BE2C (cell line): ENCODE results near the gene MEF2D.

Experiments used
- DNase-seq: peaks from one replicate; pipeline ENCODE4 v3.0.0-alpha.2; 2020
- H3K27me3 ChIP-seq: fragments of 250-450 bp; sonication (Bioruptor Pico); 2 replicates; pipeline ENCODE4 v1.5.1; 2020; ENCODE audit warnings: mild to moderate bottlenecking
- H3K36me3 ChIP-seq: fragments of 250-450 bp; sonication (Bioruptor Pico); 2 replicates; pipeline ENCODE4 v1.5.1; 2020; ENCODE audit warnings: mild to moderate bottlenecking
- H3K4me1 ChIP-seq: fragments of 250-450 bp; sonication (Bioruptor Pico); 2 replicates; pipeline ENCODE4 v1.5.1; 2020
- H3K4me3 ChIP-seq: 2 replicates; pipeline ENCODE4 v1.5.1; 2011; ENCODE audit warnings: low read depth, low read length
- H3K9me3 ChIP-seq: fragments of 250-450 bp; sonication (Bioruptor Pico); 2 replicates; pipeline ENCODE4 v1.5.1; 2020
- CTCF ChIP-seq: IDR thresholded peaks from 2 replicates; pipeline ENCODE4 v1.5.1; 2012; ENCODE audit warnings: mild to moderate bottlenecking, low read depth, low read length

MEF2D gene

GRCh38 chr1:156489166-156489934 is 11.2 kb downstream of the MEF2D start:
- Histone ChIP-seq H3K27me3 (no peaks in the 10 kb centered on the region), H3K9me3 (no peaks in the 10 kb centered on the region), H3K36me3 (no peaks in the 10 kb centered on the region), H3K4me1 (peaks cover 27% of the 10 kb centered on the region), H3K4me3 (no peak overlapping the region)
- peak; percentile 78 for DNase-seq
- peak; percentile 40; the same call in 1 of the 2 replicates for TF ChIP-seq CTCF

GRCh38 chr1:156488566-156489165 is 11.9 kb downstream of the MEF2D start:
- Histone ChIP-seq H3K9me3 (no peaks in the 10 kb centered on the region), H3K36me3 (no peaks in the 10 kb centered on the region), H3K4me3 (no peak overlapping the region), H3K27me3 (no peaks in the 10 kb centered on the region), H3K4me1 (peaks cover 27% of the 10 kb centered on the region)
- no peak for DNase-seq
- TF ChIP-seq CTCF = no peak

GRCh38 chr1:156487862-156488261 is 12.7 kb downstream of the MEF2D start:
- H3K9me3 ChIP-seq = no peaks in the 10 kb centered on the region
- no peaks in the 10 kb centered on the region for H3K36me3 ChIP-seq
- H3K27me3 ChIP-seq = no peaks in the 10 kb centered on the region
- no peak overlapping the region for H3K4me3 ChIP-seq
- no peak for TF ChIP-seq CTCF
- H3K4me1 ChIP-seq = peaks cover 27% of the 10 kb centered on the region
- no peak for DNase-seq

DNA sequence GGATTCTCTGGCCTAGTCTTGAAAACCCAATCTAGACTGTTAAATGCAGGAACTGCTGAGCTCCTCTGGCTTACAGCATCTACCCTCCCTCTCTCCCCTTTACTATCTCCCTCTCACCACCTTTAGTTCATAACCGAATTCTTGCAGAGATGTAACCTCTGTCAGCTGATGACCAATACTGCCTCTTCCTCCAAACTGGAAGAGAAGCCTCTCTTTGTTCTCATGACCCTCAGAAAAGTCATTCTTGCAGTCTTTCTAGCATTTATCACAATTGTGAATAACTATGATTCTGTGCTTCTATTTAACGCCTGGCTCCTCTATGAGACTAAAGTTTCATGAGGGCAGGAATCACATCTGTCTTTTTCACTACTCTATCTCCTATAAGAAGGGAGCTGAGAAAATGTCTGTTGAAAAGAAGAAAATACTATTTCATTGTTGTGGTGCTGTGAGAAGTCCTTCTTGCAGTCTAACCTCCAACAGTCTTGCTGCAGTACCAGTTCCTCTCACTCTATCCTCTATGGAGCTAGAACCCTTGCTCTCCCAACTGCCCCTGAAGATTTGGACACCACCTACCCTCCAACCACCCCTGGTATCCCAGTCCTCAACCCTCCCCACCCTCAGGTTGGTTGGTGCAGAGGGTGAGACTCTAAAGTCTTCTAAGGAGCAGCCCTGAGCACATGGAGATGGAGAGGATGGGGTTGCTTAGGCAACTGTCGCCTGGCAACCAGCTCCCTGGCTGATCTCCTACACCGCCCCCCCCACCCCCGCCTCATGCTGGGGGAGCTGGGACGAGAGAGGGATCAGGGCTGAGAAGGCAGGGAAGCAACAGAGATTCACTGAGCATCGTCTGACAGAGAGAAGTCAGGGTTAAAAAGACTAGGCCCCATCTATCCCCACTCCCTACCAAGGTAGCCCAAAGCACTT is 13.9 kb downstream of the MEF2D start:
- Histone ChIP-seq H3K36me3 (peaks cover 10% of the 10 kb centered on the region), H3K9me3 (no peaks in the 10 kb centered on the region), H3K4me3 (no peak overlapping the region), H3K27me3 (no peaks in the 10 kb centered on the region), H3K4me1 (peaks cover 27% of the 10 kb centered on the region)
- no peak for DNase-seq
- no peak for TF ChIP-seq CTCF

DNA sequence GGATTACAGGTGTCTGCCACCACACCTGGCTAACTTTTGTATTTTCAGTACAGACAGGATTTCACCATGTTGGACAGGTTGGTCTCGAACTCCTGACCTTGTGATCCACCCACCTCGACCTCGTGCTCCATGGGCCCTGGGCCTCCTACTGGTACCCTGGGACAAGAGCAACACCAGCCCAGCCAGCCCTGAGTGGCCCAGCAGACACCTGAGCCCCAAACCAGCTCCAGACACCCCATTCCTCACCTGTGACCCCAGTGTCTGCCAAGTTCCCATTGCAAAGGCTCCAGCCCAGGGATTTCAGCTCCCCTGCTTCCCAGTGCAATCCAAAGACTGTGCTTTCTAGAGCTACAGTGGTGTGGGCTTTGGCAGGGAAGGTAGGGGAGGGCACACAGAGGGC is 14.6 kb downstream of the MEF2D start:
- Histone ChIP-seq H3K36me3 (peaks cover 17% of the 10 kb centered on the region), H3K27me3 (no peaks in the 10 kb centered on the region), H3K4me3 (no peak overlapping the region), H3K9me3 (no peaks in the 10 kb centered on the region), H3K4me1 (peaks cover 26% of the 10 kb centered on the region)
- DNase-seq = no peak
- no peak for TF ChIP-seq CTCF
